SIG-M5 treated with dmso at 0.1 percent for 504 hours (cell line): Measurements from ENCODE around the gene ARL5B.

ENCODE experiments used
- DNase-seq: peaks from one replicate; lab custom pipeline; 2025; ENCODE audit not compliant: unreplicated experiment; lab: John Stamatoyannopoulos, UW

ARL5B gene

DNA sequence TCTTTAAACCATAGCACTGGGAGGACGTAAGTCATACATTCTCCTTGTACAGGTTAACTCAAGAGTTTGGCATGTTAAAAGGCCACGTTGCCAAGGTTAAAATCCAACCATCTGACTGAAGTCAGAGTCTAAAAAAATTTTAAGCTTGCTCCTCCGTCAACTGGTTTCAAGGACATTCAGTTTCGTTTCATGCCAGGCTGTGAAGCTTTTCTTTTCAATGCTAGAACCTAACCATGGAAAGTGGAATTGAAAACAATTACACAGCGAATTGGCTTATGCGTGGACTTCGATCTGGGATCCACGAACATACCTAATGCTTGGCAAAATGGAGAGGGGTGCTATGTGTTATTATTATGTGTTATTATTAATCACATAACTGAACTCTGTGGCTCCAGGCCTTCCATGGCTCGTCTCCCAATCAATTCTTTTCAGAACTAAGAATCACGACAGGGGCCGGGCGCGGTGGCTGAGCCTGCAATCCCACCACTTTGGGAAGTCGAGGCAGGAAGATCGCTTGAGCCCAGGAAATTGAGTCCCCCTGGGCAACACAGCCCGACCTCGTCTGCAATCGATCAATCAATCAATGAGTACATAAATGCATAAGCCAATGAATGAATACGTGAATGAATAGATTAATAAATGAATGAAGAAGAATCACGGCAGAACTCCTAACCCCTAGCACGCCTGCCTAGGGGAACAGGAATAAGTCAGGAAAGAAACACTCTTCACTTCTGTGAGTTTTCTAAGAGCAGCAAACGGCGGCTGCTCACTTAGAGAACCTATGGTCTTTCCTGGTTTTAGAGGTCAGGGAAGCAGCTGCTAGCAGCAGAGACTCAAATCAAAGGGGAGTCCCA lies 733 bp upstream of the ARL5B start:
- DNase-seq: peak; percentile 5

DNA sequence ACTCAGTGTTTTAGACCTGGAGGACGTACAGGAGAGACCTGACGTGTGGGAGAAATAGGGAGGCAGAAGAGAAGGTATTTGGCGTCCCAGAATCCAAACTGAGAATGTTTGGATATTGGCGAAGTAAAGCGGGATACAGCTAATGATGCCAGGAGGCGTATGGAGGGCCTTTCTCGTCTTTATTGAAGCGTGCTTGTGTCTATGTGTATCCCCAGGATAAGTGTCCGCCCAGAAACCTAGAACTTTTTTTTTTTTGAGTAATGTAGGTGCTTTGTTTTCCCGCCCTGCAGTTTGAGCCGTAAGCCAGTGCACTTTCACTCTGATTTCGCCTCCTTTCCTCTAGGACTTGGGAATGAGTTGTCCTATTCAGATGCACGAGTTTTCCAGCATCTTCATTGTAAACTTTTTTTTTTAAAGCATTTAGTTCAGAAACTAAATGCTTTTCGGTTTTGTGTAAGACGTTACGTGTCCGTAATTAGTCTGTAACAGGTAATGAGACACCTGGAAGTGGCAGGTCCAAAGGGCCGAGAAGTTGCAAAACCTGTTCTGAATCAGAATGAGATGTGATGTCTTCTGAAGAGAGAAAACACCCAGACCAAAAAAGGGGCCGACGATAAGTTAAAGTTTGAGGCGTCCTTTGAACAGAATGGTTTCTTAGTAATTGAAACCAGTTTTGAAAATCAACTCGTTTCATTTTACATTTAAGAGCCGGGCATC lies 746 bp downstream of the ARL5B start:
- peak; percentile 34 for DNase-seq

GRCh38 chr10:18660816-18661431 lies 1.7 kb downstream of the ARL5B start:
- no peak for DNase-seq

- DNase-seq: no peak
Observed at GRCh38 chr10:18664841-18665478, 5.7 kb downstream of the ARL5B start.

- no peak for DNase-seq
Observed at GRCh38 chr10:18665815-18666558, 6.8 kb downstream of the ARL5B start.

- no peak for DNase-seq
Observed at GRCh38 chr10:18666810-18667209, 7.6 kb downstream of the ARL5B start.

- DNase-seq: no peak
Observed at GRCh38 chr10:18668026-18668425, 8.8 kb downstream of the ARL5B start.

GRCh38 chr10:18675086-18675801 lies 16.0 kb downstream of the ARL5B start:
- DNase-seq: no peak

- DNase-seq: no peak
Observed at GRCh38 chr10:18680754-18681153, 21.5 kb downstream of the ARL5B start.

DNA sequence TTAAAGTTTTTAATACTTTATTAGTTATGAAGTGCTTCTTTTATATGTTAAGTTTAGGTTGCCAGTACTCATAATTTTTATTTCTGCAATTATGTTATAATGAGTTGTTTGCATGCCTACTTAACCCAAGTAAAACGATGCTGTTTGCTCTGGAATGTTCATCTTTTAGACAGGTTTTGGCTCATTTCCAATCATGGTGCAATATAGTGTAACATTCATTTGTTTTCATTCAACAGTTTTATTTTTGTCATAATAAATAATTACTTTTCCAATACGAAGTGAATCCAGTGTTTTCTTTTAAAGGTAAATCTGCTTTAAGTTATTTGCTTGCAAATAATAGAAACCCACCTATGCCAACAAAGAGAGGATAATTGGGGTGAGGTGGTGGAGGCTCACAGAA lies 22.1 kb downstream of the ARL5B start:
- no peak for DNase-seq

DNA sequence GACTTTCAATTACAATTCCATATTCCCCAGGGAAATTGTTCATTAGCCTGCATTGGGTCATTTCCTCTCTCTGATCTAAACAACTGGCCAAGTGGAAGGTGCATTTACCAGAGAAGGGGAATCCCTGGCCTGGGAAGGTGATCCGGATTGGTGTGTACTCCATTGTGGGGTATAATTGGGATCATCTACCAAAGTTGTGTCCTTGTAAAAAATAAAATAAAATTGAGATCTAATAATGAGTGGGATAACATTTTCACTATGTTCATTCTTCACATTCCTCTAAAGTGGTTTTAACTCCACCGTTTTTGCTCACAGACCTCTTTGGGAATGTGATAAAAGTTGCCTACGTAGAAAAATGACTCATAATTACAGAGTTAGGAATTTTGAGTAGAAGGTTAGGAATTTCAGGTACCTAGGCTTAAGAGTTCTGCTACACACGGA lies 22.8 kb downstream of the ARL5B start:
- no peak for DNase-seq

GRCh38 chr10:18683427-18683826 lies 24.2 kb downstream of the ARL5B start:
- DNase-seq: no peak

DNA sequence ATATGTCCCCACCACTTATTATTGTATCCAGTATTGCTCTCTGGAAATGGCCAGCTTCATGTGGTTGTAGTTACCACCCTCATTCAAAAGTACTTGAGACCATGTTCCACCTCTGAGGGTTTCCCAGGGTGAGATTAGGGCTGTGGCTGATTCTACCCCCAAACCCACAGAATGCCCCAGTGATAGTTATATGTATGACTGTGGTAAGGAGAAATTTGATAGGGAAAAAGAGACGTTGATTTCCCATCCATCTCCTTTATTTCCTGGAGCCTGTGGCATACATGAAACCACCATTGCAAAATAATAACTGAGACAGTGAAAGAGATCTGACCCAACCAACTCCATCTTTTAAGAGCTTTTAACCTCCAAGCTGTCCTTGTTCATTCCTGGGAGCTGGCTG lies 25.2 kb downstream of the ARL5B start:
- no peak for DNase-seq

DNA sequence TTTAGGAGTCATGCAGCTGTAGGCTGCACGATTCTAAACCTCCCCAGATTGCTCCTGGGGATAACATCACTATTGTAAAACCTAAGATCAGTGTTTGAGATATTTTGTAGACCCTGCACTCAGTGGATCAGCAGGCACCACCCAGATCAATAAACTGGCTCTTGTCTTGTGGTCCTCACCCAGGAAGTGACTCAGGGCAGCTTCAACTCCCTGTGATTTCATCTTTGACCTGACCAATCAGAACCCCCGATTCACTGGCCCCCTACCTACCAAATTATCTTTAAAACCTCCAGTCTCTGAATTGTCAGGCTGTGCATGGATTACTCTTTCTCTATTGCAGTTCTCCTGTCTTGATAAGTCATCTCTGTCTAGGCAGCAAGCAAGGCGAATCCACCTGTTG lies 25.7 kb downstream of the ARL5B start:
- no peak for DNase-seq

DNA sequence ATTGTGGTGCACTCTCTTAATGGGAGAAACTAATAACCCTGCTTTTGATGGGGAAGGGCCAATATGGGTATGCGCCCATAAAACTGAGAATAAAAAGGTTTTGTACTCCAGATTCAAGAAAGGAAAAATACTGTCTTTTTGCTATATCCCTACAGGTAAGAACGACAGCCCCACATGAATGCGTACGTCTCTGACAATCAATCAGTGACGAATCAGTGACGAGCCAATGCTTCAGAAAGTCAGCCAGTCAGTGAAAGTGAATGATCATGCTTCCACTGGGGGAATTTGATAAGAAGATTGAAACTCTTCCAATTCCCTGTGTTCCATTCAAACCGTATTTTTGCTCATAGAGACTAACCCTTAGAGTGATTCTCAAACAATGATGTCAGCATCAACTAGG lies 26.3 kb downstream of the ARL5B start:
- no peak for DNase-seq

DNA sequence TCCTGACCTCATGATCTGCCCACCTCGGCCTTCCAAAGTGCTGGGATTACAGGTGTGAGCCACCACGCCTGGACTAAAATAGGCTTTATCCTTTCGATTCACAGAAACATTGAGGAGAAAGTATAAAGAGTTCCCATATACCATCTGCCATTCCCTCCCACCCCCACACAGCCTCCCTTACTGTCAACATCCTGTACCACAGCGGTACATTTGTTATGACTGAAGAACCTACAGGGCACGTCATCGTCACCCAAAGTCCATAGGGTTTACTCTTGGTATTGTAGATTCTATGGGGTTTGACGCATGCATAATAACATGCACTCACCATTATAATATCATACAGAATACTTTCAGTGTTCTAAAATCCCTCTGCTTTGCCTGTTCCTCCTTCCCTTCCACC lies 28.0 kb downstream of the ARL5B start:
- no peak for DNase-seq

- no peak for DNase-seq
Observed at GRCh38 chr10:18687706-18688105, 28.5 kb downstream of the ARL5B start.

DNA sequence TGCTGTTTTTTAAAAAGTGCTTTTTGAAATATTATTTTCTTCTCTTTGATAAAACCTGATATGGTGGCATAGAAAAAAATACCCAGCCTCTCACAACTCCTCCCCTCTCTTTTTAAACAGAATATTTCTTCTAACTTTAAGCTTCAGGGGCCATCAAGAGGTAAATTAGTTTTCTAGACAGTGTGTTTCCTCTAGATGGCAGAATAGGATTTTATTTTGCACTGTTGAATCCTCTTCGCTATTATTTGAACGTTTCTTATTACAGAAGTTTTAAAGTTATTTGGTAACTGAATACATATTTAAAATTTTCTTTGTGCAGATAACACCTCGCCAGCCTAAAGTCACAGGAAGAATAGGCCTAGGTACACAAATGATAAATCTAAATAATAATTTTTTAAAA lies 30.3 kb downstream of the ARL5B start:
- DNase-seq: peak; percentile 42

GRCh38 chr10:18690541-18690940 lies 31.3 kb downstream of the ARL5B start:
- DNase-seq: no peak
